DOHH2 (cell line): ENCODE results near the gene CLPSL1.

ENCODE experiments used
- EZH2phosphoT487 ChIP-seq: fragments of 200-600 bp; sonication (generic); IDR thresholded peaks from 2 replicates; pipeline ENCODE4 v1.6.1; 2017; ENCODE audit warnings: borderline replicate concordance, mild to moderate bottlenecking, antibody characterized with exemption, low read length, moderate library complexity, mixed read lengths
- TF ChIP-seq, protein P1 (sequence below): fragments of 200-600 bp; sonication (generic); IDR thresholded peaks from one replicate; pipeline ENCODE4 v1.5.1; 2014; ENCODE audit warnings: antibody characterized with exemption, mild to moderate bottlenecking, low read depth, low read length; ENCODE audit not compliant: poor library complexity, severe bottlenecking

DNA sequence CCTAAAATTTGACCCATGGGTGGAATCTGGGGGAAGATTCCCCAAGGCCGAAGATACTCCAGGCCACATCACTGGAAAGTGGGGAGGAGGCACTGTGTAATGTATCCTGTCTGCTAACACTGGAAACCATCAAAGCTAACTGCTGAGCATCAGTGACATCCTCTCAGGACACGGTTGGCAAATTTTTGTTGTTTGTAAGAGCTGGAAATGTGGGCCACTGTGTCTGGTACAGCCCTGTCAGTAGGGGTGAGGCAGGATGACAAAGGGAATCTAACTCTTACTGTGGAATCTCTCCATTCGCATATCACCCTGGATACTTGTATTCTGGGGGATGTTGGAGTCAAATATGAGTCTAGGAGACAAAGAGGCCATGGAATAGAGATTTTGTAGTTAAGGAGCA lies 21.4 kb upstream of the CLPSL1 start:
- TF ChIP-seq, protein P1, sequence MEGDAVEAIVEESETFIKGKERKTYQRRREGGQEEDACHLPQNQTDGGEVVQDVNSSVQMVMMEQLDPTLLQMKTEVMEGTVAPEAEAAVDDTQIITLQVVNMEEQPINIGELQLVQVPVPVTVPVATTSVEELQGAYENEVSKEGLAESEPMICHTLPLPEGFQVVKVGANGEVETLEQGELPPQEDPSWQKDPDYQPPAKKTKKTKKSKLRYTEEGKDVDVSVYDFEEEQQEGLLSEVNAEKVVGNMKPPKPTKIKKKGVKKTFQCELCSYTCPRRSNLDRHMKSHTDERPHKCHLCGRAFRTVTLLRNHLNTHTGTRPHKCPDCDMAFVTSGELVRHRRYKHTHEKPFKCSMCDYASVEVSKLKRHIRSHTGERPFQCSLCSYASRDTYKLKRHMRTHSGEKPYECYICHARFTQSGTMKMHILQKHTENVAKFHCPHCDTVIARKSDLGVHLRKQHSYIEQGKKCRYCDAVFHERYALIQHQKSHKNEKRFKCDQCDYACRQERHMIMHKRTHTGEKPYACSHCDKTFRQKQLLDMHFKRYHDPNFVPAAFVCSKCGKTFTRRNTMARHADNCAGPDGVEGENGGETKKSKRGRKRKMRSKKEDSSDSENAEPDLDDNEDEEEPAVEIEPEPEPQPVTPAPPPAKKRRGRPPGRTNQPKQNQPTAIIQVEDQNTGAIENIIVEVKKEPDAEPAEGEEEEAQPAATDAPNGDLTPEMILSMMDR = no peak
- TF ChIP-seq EZH2phosphoT487 = no peak
